Activated T-cell treated with anti-CD3 and anti-CD28 coated beads for 48 hours (primary cell): ENCODE results near the gene AMFR.
"Not testable (repeated sequence)": the region's sequence is repeated elsewhere in the genome, so short reads cannot be mapped to it uniquely, and the experiment has no call there.

Experiments used
- DNase-seq: peaks from one replicate; pipeline ENCODE4 v3.0.0-alpha.2; 2020; ENCODE audit warnings: low read depth

AMFR gene

DNA sequence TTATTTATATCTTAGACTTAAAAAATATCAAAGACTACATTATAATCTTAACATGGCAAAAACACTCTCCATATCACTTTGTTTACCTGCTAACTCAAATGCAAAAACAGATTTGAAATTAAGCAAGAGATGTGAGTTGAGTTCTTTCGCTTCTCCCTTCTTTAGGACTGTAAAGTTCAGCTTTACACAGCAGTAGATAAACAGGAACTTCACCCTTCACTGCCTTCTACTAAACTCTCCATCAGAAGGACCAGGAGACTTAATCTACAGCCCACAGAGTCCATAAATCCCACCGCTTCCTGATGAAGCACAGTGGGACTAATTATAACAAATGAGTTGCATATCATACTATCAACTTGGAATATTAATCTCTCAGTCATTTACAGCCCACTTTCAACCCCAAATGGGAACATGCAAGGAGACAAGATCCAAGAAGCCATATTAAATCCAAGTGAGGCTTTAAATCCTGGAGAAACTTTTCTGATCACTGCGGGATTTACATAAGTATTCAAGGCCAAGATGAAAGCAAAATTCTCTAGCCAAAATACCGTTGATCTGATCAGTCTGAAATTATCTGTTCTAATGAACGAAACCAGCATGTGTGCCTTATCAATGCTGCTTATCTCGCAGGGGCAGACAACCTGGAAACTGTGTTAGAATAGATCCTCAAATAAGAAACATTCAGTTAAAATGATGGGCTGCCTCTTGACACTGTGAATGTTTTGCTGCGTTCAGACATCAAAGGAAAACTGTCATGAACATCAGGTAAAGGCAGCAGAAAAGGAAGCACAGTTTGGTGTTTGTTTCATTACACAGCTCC lies 1.6 kb downstream of the AMFR start:
- no peak for DNase-seq

- no peak for DNase-seq
Observed at GRCh38 chr16:56422896-56423441, 2.4 kb downstream of the AMFR start.

DNA sequence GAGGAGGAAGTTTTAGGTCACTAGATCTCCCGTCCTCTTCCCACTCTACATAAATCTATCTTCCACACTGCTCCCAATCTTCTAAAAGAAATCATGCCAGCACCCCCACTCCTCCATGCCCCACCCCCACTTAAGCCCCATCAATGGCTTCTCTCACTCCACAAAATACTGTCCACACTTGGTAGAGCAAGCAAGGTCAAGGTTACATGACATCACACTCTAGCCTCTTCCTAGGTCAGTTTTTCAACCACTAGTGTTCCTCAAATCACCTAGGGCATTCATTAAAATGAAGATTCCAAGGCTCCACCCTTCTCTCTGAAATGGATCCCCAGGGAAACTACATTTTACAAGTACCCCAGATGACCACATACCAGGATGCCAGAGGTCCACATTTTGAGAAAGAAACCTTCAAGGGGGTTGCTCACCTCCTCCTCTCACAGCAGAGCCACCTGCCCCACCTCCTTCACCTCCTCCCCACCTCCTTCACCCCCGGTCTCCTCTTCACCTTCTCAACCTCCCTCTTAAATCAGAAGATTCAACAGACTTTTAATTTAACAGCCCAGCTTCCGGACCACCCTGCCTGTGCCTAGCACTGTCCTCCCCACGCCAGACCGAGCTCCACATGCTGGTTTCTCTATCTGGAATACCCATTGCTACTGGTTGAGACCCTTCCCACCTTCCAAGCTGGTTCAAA lies 3.2 kb downstream of the AMFR start:
- no peak for DNase-seq

- no peak for DNase-seq
Observed at GRCh38 chr16:56421313-56421712, 4.0 kb downstream of the AMFR start.

- DNase-seq = no peak
Observed at GRCh38 chr16:56420613-56421012, 4.7 kb downstream of the AMFR start.

- DNase-seq = no peak
Observed at GRCh38 chr16:56419740-56420548, 5.4 kb downstream of the AMFR start.

DNA sequence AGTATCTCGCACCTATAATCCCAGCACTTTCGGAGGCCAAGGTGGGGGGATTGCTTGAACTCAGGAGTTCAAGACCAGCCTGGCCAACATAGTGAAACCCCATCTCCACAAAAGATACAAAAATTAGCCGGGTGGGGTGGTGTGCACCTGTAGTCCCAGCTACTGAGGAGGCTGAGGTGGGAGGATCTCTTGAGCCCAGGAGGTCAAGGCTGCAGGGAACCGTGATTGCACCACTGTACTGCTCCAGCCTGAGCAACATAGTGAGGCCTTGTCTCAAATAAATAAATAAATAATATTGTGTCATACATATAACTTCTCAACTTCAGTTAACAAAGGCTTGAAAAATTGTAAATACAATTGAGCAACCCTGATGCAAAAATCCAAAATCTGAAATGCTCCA lies 8.2 kb downstream of the AMFR start:
- no peak for DNase-seq

DNA sequence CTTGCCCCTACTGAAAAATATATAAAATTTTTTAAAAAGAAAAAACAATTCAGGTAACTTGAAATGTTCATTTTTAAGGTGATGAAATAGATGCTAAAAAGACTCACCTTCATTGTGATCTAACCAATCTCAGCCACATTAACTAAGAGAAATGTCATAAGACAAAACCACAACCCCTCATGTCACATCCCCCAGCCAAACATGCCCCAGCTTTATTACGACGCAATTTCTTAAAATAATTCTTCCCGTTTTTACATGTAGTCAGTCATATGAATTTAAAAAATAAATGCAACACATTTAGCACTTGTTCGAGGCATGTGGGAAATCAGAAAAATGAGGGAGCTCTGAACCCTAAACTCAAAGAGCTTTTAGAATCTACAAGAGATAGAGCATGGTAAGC lies 9.5 kb downstream of the AMFR start:
- no peak for DNase-seq

GRCh38 chr16:56414366-56414765 lies 11.0 kb downstream of the AMFR start:
- DNase-seq = no peak

DNA sequence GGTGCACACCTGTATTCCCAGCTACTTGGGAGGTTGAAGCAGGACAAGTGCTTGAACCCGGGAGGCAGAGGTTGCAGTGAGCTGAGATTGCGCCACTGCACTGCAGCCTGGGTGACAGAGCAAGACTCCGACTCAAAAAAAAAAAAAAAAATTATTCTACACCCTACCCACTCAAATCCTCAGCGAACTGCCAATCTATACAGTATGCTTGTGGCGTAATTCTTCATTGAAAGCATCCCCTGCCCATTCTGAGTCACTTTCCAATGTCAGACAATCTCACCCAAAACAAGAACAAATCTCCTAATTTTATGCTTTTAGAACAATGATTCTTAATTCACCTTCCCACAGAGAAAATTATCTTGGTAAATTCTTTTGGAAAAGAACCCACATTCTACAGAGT lies 12.0 kb downstream of the AMFR start:
- no peak for DNase-seq

DNA sequence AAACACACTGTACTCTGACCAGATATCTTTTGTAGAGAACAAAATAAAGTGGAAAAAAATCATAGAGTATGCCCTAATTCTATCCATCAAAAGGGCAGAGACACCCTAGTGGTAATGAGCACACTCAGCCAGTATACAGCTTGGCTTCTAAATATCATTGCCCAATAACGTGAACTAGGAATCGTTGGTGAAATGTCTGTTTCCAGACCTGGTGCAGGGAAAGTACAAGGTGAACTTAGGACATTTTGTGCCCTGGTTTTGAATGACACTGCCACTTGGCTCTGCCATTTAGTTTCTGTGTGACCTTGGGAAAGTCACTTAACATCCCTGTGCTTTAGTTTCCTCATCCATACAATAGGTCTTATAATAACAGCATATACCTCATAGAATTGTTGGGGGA lies 13.7 kb downstream of the AMFR start:
- DNase-seq = no peak

DNA sequence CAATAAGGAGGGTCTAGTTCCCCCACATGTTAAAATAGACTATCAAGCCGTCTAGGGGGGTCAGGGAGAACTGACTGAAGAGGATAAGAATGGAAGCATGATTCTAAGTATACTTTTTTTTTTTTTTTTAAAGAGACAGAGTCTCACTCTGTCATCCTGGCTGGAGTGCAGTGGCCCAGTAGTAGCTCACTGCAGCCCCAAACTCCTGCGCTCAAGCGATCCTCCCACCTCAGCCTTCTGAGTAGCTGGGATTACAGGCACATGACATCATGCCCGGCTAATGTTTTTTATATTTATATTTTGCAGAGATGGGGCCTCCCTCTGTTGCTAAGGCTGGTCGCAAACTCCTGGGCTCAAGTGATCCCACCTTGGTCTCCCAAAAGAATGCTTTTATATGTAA lies 14.2 kb downstream of the AMFR start:
- no peak for DNase-seq

GRCh38 chr16:56409195-56409594 lies 16.1 kb downstream of the AMFR start:
- DNase-seq = no peak

- no peak for DNase-seq
Observed at GRCh38 chr16:56408379-56409098, 16.8 kb downstream of the AMFR start.

- DNase-seq = no peak
Observed at GRCh38 chr16:56405977-56406672, 19.2 kb downstream of the AMFR start.

DNA sequence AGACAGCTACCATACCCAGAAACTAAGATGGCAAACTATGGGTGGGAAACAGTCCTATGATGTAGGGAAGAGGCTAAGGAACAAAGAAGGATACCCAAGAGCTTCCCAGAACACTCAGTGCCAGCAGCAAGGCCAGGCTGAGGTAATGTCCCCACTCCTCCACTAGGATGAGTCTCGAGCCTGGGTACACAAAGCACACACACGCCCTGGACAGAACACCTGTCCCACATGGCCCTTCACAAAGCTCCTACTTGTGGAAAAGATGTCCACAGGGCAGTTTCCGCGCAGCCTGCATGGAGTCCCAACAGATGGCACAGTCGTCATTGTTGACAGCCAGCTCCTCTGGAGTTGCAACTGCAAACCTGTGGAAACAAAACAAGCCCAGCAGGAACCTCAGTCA lies 23.9 kb downstream of the AMFR start:
- no peak for DNase-seq

GRCh38 chr16:56400458-56400857 lies 24.9 kb downstream of the AMFR start:
- no peak for DNase-seq

GRCh38 chr16:56399486-56399885 lies 25.9 kb downstream of the AMFR start:
- no peak for DNase-seq

GRCh38 chr16:56399047-56399446 lies 26.3 kb downstream of the AMFR start:
- no peak for DNase-seq

GRCh38 chr16:56396724-56397123 lies 28.6 kb downstream of the AMFR start:
- DNase-seq = not testable (repeated sequence)

DNA sequence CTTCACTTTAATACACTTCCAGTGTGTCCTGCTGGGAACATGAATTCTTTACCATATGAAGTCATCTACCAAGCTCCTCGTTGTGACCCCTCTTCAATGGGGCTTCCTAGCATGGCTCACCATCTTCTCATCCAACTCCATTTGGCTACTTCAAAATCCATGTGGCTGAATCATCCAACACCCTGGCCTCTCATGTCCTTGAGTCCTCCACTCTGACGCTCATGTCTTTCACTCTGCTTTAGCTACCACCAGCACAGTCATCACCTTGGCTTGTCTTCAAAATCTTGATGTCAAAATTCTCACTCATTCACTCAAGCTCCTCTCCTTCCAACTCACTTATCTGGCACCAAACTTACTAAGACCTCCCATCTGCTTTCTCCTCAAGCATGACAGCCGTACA lies 35.8 kb downstream of the AMFR start:
- no peak for DNase-seq
